TTC549 (cell line): ENCODE results near the gene BCHE.

ENCODE experiments used
- FAIRE-seq: peaks from 2 replicates; lab custom pipeline; 2012; peaks lifted over from hg19 to GRCh38; lab: Jason Lieb, UNC

The BCHE gene

GRCh38 chr3:165749821-165750220 is 87.4 kb downstream of the BCHE start:
- FAIRE-seq = no peak

GRCh38 chr3:165749241-165749640 is 88.0 kb downstream of the BCHE start:
- FAIRE-seq = no peak

GRCh38 chr3:165748094-165748493 is 89.1 kb downstream of the BCHE start:
- no peak for FAIRE-seq

- FAIRE-seq = no peak
Measured at GRCh38 chr3:165746874-165747273, 90.3 kb downstream of the BCHE start.

GRCh38 chr3:165744025-165744424 is 93.2 kb downstream of the BCHE start:
- no peak for FAIRE-seq

GRCh38 chr3:165742351-165742750 is 94.9 kb downstream of the BCHE start:
- FAIRE-seq = no peak

- FAIRE-seq = no peak
Measured at GRCh38 chr3:165729756-165730155, 107.5 kb downstream of the BCHE start.

- no peak for FAIRE-seq
Measured at GRCh38 chr3:165728924-165729323, 108.3 kb downstream of the BCHE start.

GRCh38 chr3:165725296-165725695 is 111.9 kb downstream of the BCHE start:
- FAIRE-seq = no peak
